Measurements from ENCODE around the gene ROS1.

The ROS1 gene

DNA sequence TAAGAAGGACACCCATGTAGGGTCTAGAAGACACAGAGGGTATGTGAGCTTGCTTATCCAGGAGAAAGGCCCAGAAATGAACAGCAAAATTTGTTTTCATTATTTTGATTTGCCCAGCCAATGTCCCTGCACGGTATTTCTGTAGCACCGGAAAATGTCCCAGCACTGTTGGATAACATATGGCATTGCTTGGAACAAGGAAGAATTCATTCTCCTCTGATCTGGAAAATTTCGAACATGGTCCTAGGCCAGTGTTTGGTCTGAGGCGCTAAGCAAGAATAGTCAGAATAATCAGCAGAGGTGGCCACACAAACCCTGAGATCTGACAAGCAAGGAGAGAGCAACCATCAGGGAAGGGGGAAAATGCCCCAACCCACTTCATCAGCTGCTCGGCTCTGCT is 26.6 kb downstream of the ROS1 start:
- H3K9me2 ChIP-seq (ENCODE audit: low read depth, low read length), result no peaks in the 10 kb centered on the region
- no peaks in the 10 kb centered on the region for H3K27me3 ChIP-seq (ENCODE audit: insufficient read depth, low read length)
- H3K36me3 ChIP-seq (ENCODE audit: insufficient read depth, low read length), result no peaks in the 10 kb centered on the region
- H3K9me3 ChIP-seq (ENCODE audit: low read length), result no peaks in the 10 kb centered on the region
- no peak overlapping the region for H2AFZ ChIP-seq (ENCODE audit: low read length)
- TF ChIP-seq CTCF (IDR thresholded peaks at IDR 0.05; ENCODE audit: low read length), result no peak
- no peak for TF ChIP-seq EZH2 (IDR thresholded peaks at IDR 0.05; ENCODE audit: borderline replicate concordance, low read length)
- H4K20me1 ChIP-seq (ENCODE audit: insufficient read depth, low read length), result no peaks in the 10 kb centered on the region
- H3K4me2 ChIP-seq (ENCODE audit: low read length), result no peak overlapping the region
- no peaks in the 10 kb centered on the region for H3K4me1 ChIP-seq (ENCODE audit: insufficient read depth, low read length, severe bottlenecking)
- no peak overlapping the region for H3K4me3 ChIP-seq (ENCODE audit: low read depth, low read length, poor library complexity, severe bottlenecking)
- H3K27ac ChIP-seq (ENCODE audit: low read depth, low read length, poor library complexity, severe bottlenecking), result no peak overlapping the region
- no peaks in the 10 kb centered on the region for H3F3A ChIP-seq (ENCODE audit: insufficient read depth, low read length)
- no peak overlapping the region for H3K9ac ChIP-seq (ENCODE audit: low read length)
- no peaks in the 10 kb centered on the region for H3K79me2 ChIP-seq (ENCODE audit: insufficient read depth, low read length)

GRCh38 chr6:117397536-117398227 is 28.1 kb downstream of the ROS1 start:
- H3K4me2 ChIP-seq (ENCODE audit: low read length), result no peak overlapping the region
- no peak for TF ChIP-seq EZH2 (IDR thresholded peaks at IDR 0.05; ENCODE audit: borderline replicate concordance, low read length)
- TF ChIP-seq CTCF (IDR thresholded peaks at IDR 0.05; ENCODE audit: low read length), result no peak

GRCh38 chr6:117396228-117396627 is 29.5 kb downstream of the ROS1 start:
- H3K4me3 ChIP-seq (ENCODE audit: low read depth, low read length, poor library complexity, severe bottlenecking), result no peak overlapping the region
- H3K4me1 ChIP-seq (ENCODE audit: insufficient read depth, low read length, severe bottlenecking), result no peaks in the 10 kb centered on the region
- H3K27ac ChIP-seq (ENCODE audit: low read depth, low read length, poor library complexity, severe bottlenecking), result no peak overlapping the region
- H3K4me2 ChIP-seq (ENCODE audit: low read length), result no peak overlapping the region
- no peaks in the 10 kb centered on the region for H4K20me1 ChIP-seq (ENCODE audit: insufficient read depth, low read length)
- H3F3A ChIP-seq (ENCODE audit: insufficient read depth, low read length), result no peaks in the 10 kb centered on the region
- no peaks in the 10 kb centered on the region for H3K27me3 ChIP-seq (ENCODE audit: insufficient read depth, low read length)
- H2AFZ ChIP-seq (ENCODE audit: low read length), result no peak overlapping the region
- no peak overlapping the region for H3K9ac ChIP-seq (ENCODE audit: low read length)
- no peaks in the 10 kb centered on the region for H3K9me3 ChIP-seq (ENCODE audit: low read length)
- H3K9me2 ChIP-seq (ENCODE audit: low read depth, low read length), result no peaks in the 10 kb centered on the region
- H3K79me2 ChIP-seq (ENCODE audit: insufficient read depth, low read length), result no peaks in the 10 kb centered on the region
- TF ChIP-seq EZH2 (IDR thresholded peaks at IDR 0.05; ENCODE audit: borderline replicate concordance, low read length) (no peak), CTCF (IDR thresholded peaks at IDR 0.05; ENCODE audit: low read length) (no peak)
- H3K36me3 ChIP-seq (ENCODE audit: insufficient read depth, low read length), result no peaks in the 10 kb centered on the region

More at GRCh38 chr6:117397536-117398227, 28.1 kb downstream of the ROS1 start:
- no peak overlapping the region for H3K9ac ChIP-seq (ENCODE audit: low read length)
- H3K4me1 ChIP-seq (ENCODE audit: insufficient read depth, low read length, severe bottlenecking), result no peaks in the 10 kb centered on the region
- no peak overlapping the region for H3K27ac ChIP-seq (ENCODE audit: low read depth, low read length, poor library complexity, severe bottlenecking)
- no peaks in the 10 kb centered on the region for H3F3A ChIP-seq (ENCODE audit: insufficient read depth, low read length)
- H2AFZ ChIP-seq (ENCODE audit: low read length), result no peak overlapping the region
- no peaks in the 10 kb centered on the region for H3K36me3 ChIP-seq (ENCODE audit: insufficient read depth, low read length)
- H3K27me3 ChIP-seq (ENCODE audit: insufficient read depth, low read length), result no peaks in the 10 kb centered on the region
- no peaks in the 10 kb centered on the region for H3K79me2 ChIP-seq (ENCODE audit: insufficient read depth, low read length)
- H4K20me1 ChIP-seq (ENCODE audit: insufficient read depth, low read length), result no peaks in the 10 kb centered on the region
- no peak overlapping the region for H3K4me3 ChIP-seq (ENCODE audit: low read depth, low read length, poor library complexity, severe bottlenecking)
- no peaks in the 10 kb centered on the region for H3K9me2 ChIP-seq (ENCODE audit: low read depth, low read length)
- no peaks in the 10 kb centered on the region for H3K9me3 ChIP-seq (ENCODE audit: low read length)

Data from OCI-LY1 (cell line).